VCaP (cell line): ENCODE results near the gene DLX5.

Experiments
- H3K27ac ChIP-seq: fragments of 450-650 bp; 2 replicates; pipeline ENCODE4 v1.5.1; 2017
- CTCF ChIP-seq: fragments of 450-650 bp; conservative IDR thresholded peaks from 2 replicates; pipeline ENCODE4 v1.5.1; 2017; ENCODE audit warnings: mild to moderate bottlenecking, moderate library complexity

Gene DLX5

DNA sequence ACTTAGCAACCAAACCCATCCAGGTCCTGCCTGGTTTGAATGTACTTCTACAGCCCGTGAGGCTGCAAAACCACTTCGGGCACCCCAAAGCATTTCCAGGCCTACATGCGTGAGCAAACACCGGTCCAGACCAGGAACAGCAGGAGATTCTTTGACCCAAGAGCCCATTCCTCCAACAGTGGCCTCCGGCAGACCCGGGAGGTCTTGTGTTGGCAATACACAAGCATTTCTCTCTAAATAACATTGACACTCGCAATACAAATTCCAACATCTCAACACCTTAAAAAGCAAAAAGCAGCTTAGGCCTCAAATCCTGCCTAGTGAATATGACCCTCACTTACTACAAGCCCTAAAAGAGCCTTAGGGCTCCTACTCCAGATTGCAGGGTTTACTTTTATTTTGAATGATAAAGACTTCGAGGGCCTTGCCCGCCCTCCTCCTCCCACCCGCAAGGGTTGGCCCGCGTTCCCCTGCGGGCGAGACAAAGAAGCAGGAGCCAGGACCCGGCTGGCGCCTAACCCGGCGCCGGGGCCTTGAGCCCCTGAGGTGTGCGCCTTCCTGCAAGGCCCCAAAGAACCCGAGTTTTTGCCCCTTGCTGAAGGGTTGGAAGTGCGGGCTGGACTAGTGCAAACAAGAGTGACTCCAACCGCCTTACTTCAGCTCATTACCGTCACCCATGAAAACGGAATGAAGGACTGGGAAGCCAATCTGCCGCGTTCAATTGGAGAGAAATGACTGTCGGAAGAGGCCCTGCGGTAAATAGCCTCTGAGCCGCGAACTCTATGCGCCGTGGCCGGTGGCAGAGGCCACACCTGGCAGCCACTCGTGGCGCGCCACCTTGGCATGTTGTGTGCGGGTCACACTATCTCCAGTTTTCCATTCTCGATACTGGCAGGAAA, 22.7 kb downstream of the DLX5 start:
- no peak overlapping the region for H3K27ac ChIP-seq
- TF ChIP-seq CTCF: no peak

DNA sequence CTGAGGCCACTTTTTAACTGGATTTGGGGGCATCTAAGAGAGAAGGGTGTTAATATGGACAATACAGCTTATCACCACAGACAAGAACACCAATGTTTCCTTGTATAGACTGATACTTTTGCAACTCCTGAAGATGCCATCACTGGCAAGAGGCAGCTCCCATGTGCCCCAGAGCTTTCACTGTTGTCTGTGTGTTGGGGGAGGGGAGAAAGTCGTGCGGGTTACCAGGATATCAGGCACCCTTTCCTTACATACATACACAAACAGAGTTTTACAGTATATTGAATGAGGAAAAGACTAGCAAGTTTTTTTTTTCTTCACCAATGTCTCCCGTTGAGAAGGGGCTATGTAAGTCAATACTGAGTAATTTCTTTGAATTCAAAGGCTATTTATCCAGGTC, 23.4 kb downstream of the DLX5 start:
- TF ChIP-seq CTCF: no peak
- no peak overlapping the region for H3K27ac ChIP-seq

GRCh38 chr7:96998744-96999143, 25.9 kb downstream of the DLX5 start:
- no peak overlapping the region for H3K27ac ChIP-seq
- no peak for TF ChIP-seq CTCF

- H3K27ac ChIP-seq: no peak overlapping the region
- TF ChIP-seq CTCF: no peak
Measured at GRCh38 chr7:96998333-96998732, 26.3 kb downstream of the DLX5 start.

GRCh38 chr7:96997512-96998032, 27.1 kb downstream of the DLX5 start:
- no peak for TF ChIP-seq CTCF

DNA sequence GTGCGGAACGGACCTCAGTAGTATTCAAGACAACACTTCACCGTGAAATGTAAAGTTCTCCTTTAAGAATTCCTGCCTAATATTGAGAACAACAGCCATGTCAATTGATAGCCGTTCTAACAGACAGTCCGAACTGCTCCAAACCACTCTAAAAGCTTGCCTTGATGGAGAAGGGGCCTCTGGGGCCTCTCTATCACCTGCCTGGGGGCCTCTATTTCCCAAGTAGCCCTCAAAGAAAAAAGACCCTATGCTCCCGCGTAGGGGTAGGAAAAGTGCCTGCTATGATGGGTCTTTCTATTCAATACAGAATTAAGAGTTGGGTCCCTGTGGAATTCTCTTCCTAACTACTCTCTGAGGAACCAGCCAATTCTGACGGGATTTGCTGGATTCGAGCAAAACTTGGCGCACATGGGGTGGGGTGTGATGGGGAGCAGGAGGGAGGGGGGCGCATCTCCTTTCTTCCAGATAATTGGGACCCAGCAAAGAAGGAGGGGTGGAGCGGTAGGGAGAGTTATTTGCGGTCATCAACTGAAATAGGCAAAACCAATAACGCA, 27.6 kb downstream of the DLX5 start:
- TF ChIP-seq CTCF: no peak
- no peak overlapping the region for H3K27ac ChIP-seq

More at GRCh38 chr7:96997512-96998032, 27.1 kb downstream of the DLX5 start:
- no peak overlapping the region for H3K27ac ChIP-seq

DNA sequence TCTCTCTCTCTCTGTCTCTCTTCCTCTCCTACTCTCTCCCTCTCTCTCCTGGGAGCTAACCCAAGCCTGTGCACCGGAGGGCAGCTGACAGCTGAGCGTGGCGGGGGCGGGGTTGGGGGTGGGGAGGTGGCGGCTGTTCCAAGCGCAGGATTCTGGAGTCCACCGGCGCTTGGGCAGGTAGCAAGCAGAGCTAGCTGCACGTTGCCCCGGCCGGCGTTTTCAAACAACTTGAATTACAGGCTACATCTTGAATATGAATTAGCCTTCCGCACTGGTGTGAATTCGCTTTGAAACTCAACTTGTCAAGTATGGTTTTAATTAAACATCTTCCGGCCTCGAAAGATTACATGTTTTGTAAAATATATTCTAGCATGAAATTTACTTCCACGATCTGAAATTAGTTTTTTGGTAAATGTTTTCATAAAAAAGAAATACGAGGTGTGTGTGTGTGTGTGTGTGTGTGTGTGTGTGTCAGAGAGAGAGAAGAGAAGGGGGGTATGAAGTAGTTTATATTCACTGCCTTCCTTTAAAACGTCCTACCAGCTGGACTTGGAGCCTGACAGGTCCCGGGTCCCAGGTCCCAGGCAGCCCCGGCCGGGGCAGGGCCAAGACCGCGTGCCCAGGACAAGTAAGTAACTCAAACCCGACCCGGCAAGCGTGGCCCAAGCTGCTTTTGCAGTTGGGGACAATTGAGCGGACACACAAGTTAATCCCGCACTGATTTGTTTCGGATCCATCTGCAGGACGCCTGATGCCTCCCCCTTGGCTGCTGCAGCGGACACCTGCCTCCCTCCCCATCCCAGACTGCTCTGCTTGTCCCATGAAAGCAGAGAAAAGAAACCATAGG, 28.3 kb downstream of the DLX5 start:
- TF ChIP-seq CTCF: no peak

More for the DNA sequence above, 28.3 kb downstream of the DLX5 start:
- H3K27ac ChIP-seq: no peak overlapping the region
